Heart left ventricle (tissue), 16 donors: ENCODE data around the gene FOS. TPM values are rescaled to one million over a fixed set of nuclear protein-coding genes. Genes with fewer than 3 reads are reported as not detected.
"Not testable (repeated sequence)": the region's sequence is repeated elsewhere in the genome, so short reads cannot be mapped to it uniquely, and the experiment has no call there.

Source experiments
- ATAC-seq, 4 donors: fragments of 200-7000 bp; cut with Tn5 transposase; one replicate each; pipeline ENCODE4 v1.9.1; 2020 to 2022; ENCODE audit warnings: moderate library complexity in 4 of 4, mild to moderate bottlenecking in 3 of 4, moderate number of reproducible peaks in 1 of 4
- DNase-seq, 5 donors: peaks; one replicate each; pipeline ENCODE4 v3.0.0-alpha.2; 2020
- H3K27ac ChIP-seq, 12 donors: fragments of 200-600 bp; sonication (generic) in 4 of 12; one replicate each; pipeline versions ENCODE4 v1.5.0 to v1.8.0; 2016 to 2022; ENCODE audit warnings: mild to moderate bottlenecking in 2 of 12
- H3K27me3 ChIP-seq, 9 donors: fragments of 200-600 bp; sonication (generic) in 2 of 9; one replicate each; pipeline versions ENCODE4 v1.5.1 to v1.8.0; 2016 to 2022; ENCODE audit warnings: mild to moderate bottlenecking in 3 of 9
- H3K36me3 ChIP-seq, 9 donors: fragments of 200-600 bp; sonication (generic) in 2 of 9; one replicate each; pipeline versions ENCODE4 v1.5.0 to v1.8.0; 2018 to 2022; ENCODE audit warnings: mild to moderate bottlenecking in 2 of 9
- H3K4me1 ChIP-seq, 12 donors: fragments of 200-600 bp; sonication (generic) in 4 of 12; one replicate each; pipeline versions ENCODE4 v1.5.0 to v1.8.0; 2016 to 2022; ENCODE audit warnings: mild to moderate bottlenecking in 3 of 12
- H3K4me3 ChIP-seq, 12 donors: fragments of 200-600 bp; sonication (generic) in 4 of 12; one replicate each; pipeline versions ENCODE4 v1.5.0 to v1.8.0; 2017 to 2022; ENCODE audit warnings: mild to moderate bottlenecking in 9 of 12, moderate library complexity in 4 of 12
- H3K9me3 ChIP-seq, 12 donors: fragments of 200-600 bp; sonication (generic) in 4 of 12; one replicate each; pipeline versions ENCODE4 v1.5.0 to v1.8.0; 2016 to 2022; ENCODE audit warnings: mild to moderate bottlenecking in 1 of 12
- CTCF ChIP-seq, 12 donors: fragments of 200-600 bp; sonication (generic) in 4 of 12; IDR thresholded peaks; one replicate each; pipeline versions ENCODE4 v1.5.0 to v1.8.0; 2018 to 2022; ENCODE audit warnings: antibody characterized with exemption in 12 of 12, mild to moderate bottlenecking in 5 of 12
- POLR2A ChIP-seq, 2 donors: fragments of 450-650 bp; IDR thresholded peaks; one replicate each; pipeline ENCODE4 v1.6.1; 2017; ENCODE audit warnings: antibody characterized with exemption in 2 of 2, mild to moderate bottlenecking in 2 of 2, moderate library complexity in 2 of 2
- WGBS, 4 donors: extraction: QIAGEN DNeasy Blood & Tissue Kit in 2 of 4; methylation state at CpG; one replicate each; pipeline versions ENCODE4 v1.1.5 to v1.1.7; 2013 to 2018; 5-methylcytosine and 5-hydroxymethylcytosine counted together
- intact Hi-C, 10 donors: fragments of 100-400 bp; cut with DNase I; formaldehyde crosslinking; loops; one replicate each; pipeline versions ENCODE4 v1.11.1 to v1.14.2; 2022
- polyA plus RNA-seq, 2 donors: library from polyadenylated mRNA; stranded (reverse); fragments of 200-250 nt; gene quantifications; one replicate each; pipeline ENCODE4 v1.2.3, GENCODE V29; 2013
- total RNA-seq, 9 donors: library from RNA; depleted of rRNA in 2 of 9; stranded (reverse); fragments of >200 nt in 2 of 9; fragmentation: NEBNext Ultra II Directional in 3 of 9; extraction: Animal tissue kit (Norgen Biotek cat#: 25700) in 3 of 9; gene quantifications; one replicate each; pipeline versions ENCODE4 v1.1.0 to v1.2.4, GENCODE V29; 2016 to 2023
- donor health status: ischemic (EF 13 %, LVEDD 7.1; RV severe dilation, severe dysfunction).
- donor health status: healthy with polysubstance abuse.
- donor health status: DM: no; HTN: yes; CAD: no.
- donor health status: DM: no; HTN: no; CAD: no.
- donor health status: ischemic (EF 25% LVEDD 6.9; RV normal size, moderate dysfunction).
- donor health status: ischemic (EF 25% LVEDD 5.7; RV mildly dilated, moderate dysfunction).
- donor health status: healthy.
- donor health status: DM: yes; HTN: yes; CAD: no.
- donor health status: ischemic (EF 35%, LVEDD 5.7; RV mildly dilated, moderate dysfunction).
- donor health status: nonischemic (EF 11% LVEDD 7.7; RV severe dilation, severe dysfunction).
- donor health status: DM: yes; HTN: yes; CAD: no.
- donor health status: PGD.
- donor health status: ischemic (EF 29% LVEDD 5.4; RV normal size, mild dysfunction).
- donor health status: nonischemic (EF 23%, LVEDD 6.1; RV moderate dilation, normal function).

The FOS gene
- total and polyA plus RNA-seq, 11 donors, result 6.5 to 549 (median 28.6) TPM

DNA sequence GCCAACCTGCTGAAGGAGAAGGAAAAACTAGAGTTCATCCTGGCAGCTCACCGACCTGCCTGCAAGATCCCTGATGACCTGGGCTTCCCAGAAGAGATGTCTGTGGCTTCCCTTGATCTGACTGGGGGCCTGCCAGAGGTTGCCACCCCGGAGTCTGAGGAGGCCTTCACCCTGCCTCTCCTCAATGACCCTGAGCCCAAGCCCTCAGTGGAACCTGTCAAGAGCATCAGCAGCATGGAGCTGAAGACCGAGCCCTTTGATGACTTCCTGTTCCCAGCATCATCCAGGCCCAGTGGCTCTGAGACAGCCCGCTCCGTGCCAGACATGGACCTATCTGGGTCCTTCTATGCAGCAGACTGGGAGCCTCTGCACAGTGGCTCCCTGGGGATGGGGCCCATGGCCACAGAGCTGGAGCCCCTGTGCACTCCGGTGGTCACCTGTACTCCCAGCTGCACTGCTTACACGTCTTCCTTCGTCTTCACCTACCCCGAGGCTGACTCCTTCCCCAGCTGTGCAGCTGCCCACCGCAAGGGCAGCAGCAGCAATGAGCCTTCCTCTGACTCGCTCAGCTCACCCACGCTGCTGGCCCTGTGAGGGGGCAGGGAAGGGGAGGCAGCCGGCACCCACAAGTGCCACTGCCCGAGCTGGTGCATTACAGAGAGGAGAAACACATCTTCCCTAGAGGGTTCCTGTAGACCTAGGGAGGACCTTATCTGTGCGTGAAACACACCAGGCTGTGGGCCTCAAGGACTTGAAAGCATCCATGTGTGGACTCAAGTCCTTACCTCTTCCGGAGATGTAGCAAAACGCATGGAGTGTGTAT, 2.4 kb downstream of the FOS start:
- TF ChIP-seq POLR2A (IDR thresholded peaks at IDR 0.05) (no peak), CTCF (IDR thresholded peaks at IDR 0.05) (no peak)
- no peaks in the 10 kb centered on the region for H3K9me3 ChIP-seq
- ATAC-seq (no peak), DNase-seq (peak in 1 of 5 donors; percentile 57)
- peaks cover 0 to 29% (median 18%) of the 10 kb centered on the region in 9 donors for H3K36me3 ChIP-seq
- H3K27ac ChIP-seq, result peak overlapping the region in 4 of 12 donors; percentile 37 to 100 (median 92)
- 91 to 98% (median 93%) methylated on average over 15 to 17 of the region's 17 CpGs for WGBS, 4 donors
- intact Hi-C loops, result no loop called here
- peak overlapping the region in 9 of 12 donors; percentile 71 to 98 (median 88) for H3K4me3 ChIP-seq
- H3K27me3 ChIP-seq, result no peaks in the 10 kb centered on the region
- H3K4me1 ChIP-seq, result peaks cover 4 to 63% (median 24%) of the 10 kb centered on the region in 12 donors

DNA sequence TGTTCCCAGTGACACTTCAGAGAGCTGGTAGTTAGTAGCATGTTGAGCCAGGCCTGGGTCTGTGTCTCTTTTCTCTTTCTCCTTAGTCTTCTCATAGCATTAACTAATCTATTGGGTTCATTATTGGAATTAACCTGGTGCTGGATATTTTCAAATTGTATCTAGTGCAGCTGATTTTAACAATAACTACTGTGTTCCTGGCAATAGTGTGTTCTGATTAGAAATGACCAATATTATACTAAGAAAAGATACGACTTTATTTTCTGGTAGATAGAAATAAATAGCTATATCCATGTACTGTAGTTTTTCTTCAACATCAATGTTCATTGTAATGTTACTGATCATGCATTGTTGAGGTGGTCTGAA, 3.0 kb downstream of the FOS start:
- Histone ChIP-seq H3K27me3 (no peaks in the 10 kb centered on the region), H3K36me3 (peaks cover 0 to 29% (median 18%) of the 10 kb centered on the region in 9 donors), H3K4me1 (peaks cover 0 to 61% (median 20%) of the 10 kb centered on the region in 12 donors), H3K4me3 (peak overlapping the region in 5 of 12 donors; percentile 80 to 98 (median 92)), H3K27ac (peak overlapping the region in 2 of 12 donors; percentile 85 to 98), H3K9me3 (no peaks in the 10 kb centered on the region)
- intact Hi-C loops, result no loop called here
- TF ChIP-seq CTCF (IDR thresholded peaks at IDR 0.05), result no peak
- TF ChIP-seq POLR2A (IDR thresholded peaks at IDR 0.05), result no peak
- no peak for ATAC-seq
- no peak for DNase-seq
- 95 to 99% (median 96%) methylated on average over 1 of the region's 1 CpG for WGBS, 4 donors

- ATAC-seq (no peak), DNase-seq (no peak)
- Histone ChIP-seq H3K4me3 (peak overlapping the region in 2 of 12 donors; percentile 80 to 92), H3K27me3 (no peaks in the 10 kb centered on the region), H3K27ac (peak overlapping the region in 2 of 12 donors; percentile 8 to 85), H3K4me1 (peaks cover 0 to 63% (median 21%) of the 10 kb centered on the region in 12 donors), H3K36me3 (peaks cover 0 to 29% (median 18%) of the 10 kb centered on the region in 9 donors), H3K9me3 (no peaks in the 10 kb centered on the region)
- intact Hi-C loops, result no loop called here
- no peak for TF ChIP-seq POLR2A (IDR thresholded peaks at IDR 0.05)
- TF ChIP-seq CTCF (IDR thresholded peaks at IDR 0.05), result no peak
- WGBS, 4 donors, result 93 to 96% (median 95%) methylated on average over 4 of the region's 4 CpGs
These were observed 3.5 kb downstream of the FOS start for GRCh38 chr14:75282170-75282554.

DNA sequence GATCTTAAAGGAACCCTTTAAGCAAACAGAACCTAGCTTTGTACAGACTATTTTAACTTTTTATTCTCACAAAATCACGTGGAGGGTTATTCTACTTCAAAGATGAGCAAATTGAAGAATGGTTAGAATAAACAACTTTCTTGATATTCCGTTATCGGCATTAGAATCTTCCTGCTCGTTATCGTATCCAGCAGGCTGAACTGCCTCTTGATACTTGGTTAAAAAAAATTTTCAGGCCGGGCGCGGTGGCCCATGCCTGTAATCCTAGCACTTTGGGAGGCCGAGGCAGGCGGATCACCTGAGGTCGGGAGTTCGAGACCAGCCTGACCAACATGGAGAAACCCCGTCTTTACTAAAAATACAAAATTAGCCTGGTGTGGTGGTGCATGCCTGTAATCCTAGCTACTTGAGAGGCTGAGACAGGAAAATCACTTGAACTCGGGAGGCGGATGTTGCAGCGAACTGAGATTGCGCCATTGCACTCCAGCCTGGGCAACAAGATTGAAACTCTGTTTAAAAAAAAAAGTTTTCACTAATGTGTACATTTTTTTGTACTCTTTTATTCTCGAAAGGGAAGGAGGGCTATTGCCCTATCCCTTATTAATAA, 4.0 kb downstream of the FOS start:
- intact Hi-C loops, DNase-seq, H3K4me3 ChIP-seq, H3K9me3 ChIP-seq, H3K27me3 ChIP-seq, ATAC-seq: not testable (repeated sequence)
- Histone ChIP-seq H3K27ac (peak overlapping the region in 2 of 12 donors; percentile 8 to 85), H3K4me1 (peaks cover 0 to 63% (median 23%) of the 10 kb centered on the region in 12 donors), H3K36me3 (peaks cover 0 to 29% (median 18%) of the 10 kb centered on the region in 9 donors)
- WGBS, 4 donors, result 91 to 95% (median 95%) methylated on average over 18 of the region's 18 CpGs
